Stimulated activated CD4-positive, alpha-beta T cell treated with anti-CD3 and anti-CD28 coated beads, Interleukin-4, amount 100 ng/mL, for 48 hours (primary cell): ENCODE measurements around the gene USP36.

Source experiments
- DNase-seq, 2 donors: peaks; one replicate each; pipeline ENCODE4 v3.0.0-alpha.2; 2020; ENCODE audit warnings: low read depth in 2 of 2

Gene USP36

GRCh38 chr17:78817123-78817522 is 23.5 kb downstream of the USP36 start:
- peak in 1 of 2 donors; percentile 60 for DNase-seq

GRCh38 chr17:78815696-78816095 is 24.9 kb downstream of the USP36 start:
- DNase-seq, result no peak

GRCh38 chr17:78812855-78813254 is 27.8 kb downstream of the USP36 start:
- no peak for DNase-seq

- DNase-seq, result no peak
These were observed 32.5 kb downstream of the USP36 start for GRCh38 chr17:78808163-78808562.

- no peak for DNase-seq
These were observed 34.2 kb downstream of the USP36 start for GRCh38 chr17:78806451-78806850.

- DNase-seq, result peak; percentile 51 to 75
These were observed 35.3 kb downstream of the USP36 start for GRCh38 chr17:78805301-78805700.

- DNase-seq, result peak in 1 of 2 donors; percentile 50
These were observed 35.8 kb downstream of the USP36 start for GRCh38 chr17:78804777-78805176.

GRCh38 chr17:78803186-78803845 is 37.3 kb downstream of the USP36 start:
- DNase-seq, result no peak

- DNase-seq, result no peak
These were observed 38.2 kb downstream of the USP36 start for GRCh38 chr17:78802459-78802858.

GRCh38 chr17:78802008-78802407 is 38.6 kb downstream of the USP36 start:
- DNase-seq, result no peak

GRCh38 chr17:78800132-78800931 is 40.3 kb downstream of the USP36 start:
- DNase-seq, result no peak

GRCh38 chr17:78798695-78799559 is 41.7 kb downstream of the USP36 start:
- no peak for DNase-seq

GRCh38 chr17:78797691-78798585 is 42.7 kb downstream of the USP36 start:
- no peak for DNase-seq

GRCh38 chr17:78797213-78797612 is 43.4 kb downstream of the USP36 start:
- DNase-seq, result no peak

- no peak for DNase-seq
These were observed 44.1 kb downstream of the USP36 start for GRCh38 chr17:78796517-78796900.

GRCh38 chr17:78795861-78796516 is 44.6 kb downstream of the USP36 start:
- DNase-seq, result no peak

GRCh38 chr17:78794864-78795640 is 45.6 kb downstream of the USP36 start:
- no peak for DNase-seq

- DNase-seq, result no peak
These were observed 46.2 kb downstream of the USP36 start for GRCh38 chr17:78794399-78794798.

- DNase-seq, result no peak
These were observed 46.6 kb downstream of the USP36 start for GRCh38 chr17:78793968-78794367.

GRCh38 chr17:78793415-78793814 is 47.2 kb downstream of the USP36 start:
- DNase-seq, result no peak
